NB4 (cell line): ENCODE results near the gene ATP5MG.

Source experiments
- POLR2A ChIP-seq: IDR thresholded peaks from 2 replicates; pipeline ENCODE4 v1.6.1; 2011; ENCODE audit warnings: mild to moderate bottlenecking; ENCODE audit not compliant: insufficient read length; ENCODE audit errors: extremely low read depth
- TF ChIP-seq, protein P1 (sequence below): IDR thresholded peaks from one replicate; pipeline ENCODE4 v1.5.1; 2012; ENCODE audit warnings: low read depth, low read length
- TF ChIP-seq, protein P2 (sequence below): IDR thresholded peaks from 2 replicates; pipeline ENCODE4 v1.6.1; 2011; ENCODE audit warnings: low read depth, low read length

DNA sequence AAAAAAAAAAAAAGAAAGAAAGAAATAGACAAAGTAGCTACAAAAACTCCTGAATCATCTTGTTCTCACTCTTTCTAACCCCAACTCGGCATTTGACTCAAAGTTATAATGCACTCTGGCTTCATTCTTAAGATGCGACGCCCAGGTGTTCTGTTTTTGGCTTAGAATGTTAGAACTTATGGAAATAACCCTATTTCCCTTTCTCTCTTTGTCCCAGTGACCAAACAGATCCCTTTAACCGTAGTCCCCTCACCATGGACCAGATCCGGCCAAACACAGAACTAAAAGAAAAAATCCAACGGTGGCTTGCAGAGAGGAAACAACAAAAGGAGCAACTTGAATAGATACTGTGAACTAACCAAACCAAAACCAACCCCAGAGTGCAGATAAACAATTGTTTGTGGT, 5.3 kb upstream of the ATP5MG start:
- TF ChIP-seq, protein P1, sequence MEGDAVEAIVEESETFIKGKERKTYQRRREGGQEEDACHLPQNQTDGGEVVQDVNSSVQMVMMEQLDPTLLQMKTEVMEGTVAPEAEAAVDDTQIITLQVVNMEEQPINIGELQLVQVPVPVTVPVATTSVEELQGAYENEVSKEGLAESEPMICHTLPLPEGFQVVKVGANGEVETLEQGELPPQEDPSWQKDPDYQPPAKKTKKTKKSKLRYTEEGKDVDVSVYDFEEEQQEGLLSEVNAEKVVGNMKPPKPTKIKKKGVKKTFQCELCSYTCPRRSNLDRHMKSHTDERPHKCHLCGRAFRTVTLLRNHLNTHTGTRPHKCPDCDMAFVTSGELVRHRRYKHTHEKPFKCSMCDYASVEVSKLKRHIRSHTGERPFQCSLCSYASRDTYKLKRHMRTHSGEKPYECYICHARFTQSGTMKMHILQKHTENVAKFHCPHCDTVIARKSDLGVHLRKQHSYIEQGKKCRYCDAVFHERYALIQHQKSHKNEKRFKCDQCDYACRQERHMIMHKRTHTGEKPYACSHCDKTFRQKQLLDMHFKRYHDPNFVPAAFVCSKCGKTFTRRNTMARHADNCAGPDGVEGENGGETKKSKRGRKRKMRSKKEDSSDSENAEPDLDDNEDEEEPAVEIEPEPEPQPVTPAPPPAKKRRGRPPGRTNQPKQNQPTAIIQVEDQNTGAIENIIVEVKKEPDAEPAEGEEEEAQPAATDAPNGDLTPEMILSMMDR, result no peak
- no peak for TF ChIP-seq POLR2A
- TF ChIP-seq, protein P2, sequence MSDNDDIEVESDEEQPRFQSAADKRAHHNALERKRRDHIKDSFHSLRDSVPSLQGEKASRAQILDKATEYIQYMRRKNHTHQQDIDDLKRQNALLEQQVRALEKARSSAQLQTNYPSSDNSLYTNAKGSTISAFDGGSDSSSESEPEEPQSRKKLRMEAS, result no peak
